Measurements from ENCODE around the gene MYL5. TPM values are rescaled to one million over a fixed set of nuclear protein-coding genes. Genes with fewer than 3 reads are reported as not detected.

MYL5 gene
- total and polyA plus RNA-seq, 2 of the 13 experiments (the other 11 are each of a cell fraction or from before 2014, with no cell fraction given): 6.5 to 16.0 TPM

DNA sequence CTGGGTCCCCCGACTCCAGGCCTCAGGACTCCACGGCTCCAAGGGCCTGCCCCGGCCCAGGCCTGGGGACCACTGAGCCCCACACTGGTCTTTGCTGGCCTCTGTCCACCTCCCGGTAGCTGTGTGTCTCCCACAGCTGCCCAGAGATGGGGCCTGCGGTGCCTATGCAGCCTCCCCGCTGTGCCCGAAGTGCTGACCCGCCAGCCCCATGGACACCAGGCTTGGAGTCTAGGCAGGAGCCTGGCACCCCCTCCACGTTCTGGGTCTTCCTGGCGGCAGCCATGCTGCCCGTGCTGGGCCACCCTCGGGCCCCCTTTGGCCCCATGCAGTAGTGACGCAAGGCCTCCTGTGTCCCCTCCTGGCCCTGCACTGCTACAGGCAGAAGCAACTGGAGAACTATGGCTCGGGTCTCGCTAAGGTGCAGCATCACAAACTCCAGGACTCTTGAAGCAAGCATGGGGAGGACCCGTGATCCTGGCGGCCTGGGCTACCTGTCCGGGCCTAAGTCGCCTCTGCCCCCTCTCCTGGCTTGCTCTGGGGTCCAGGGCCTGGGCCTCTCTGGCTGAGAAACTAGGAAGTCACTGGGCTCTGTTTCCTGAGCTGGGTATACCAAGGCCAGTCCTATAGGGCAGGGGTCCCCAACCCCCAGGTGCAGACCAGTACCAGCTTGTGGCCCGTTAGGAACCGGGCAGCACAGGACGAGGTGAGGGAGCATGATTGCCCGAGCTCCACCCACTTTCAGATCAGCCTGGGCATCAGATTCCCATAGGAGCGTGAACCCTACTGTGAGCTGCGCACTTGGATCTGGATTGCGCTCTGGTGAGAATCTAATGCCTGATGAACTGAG, 917 bp downstream of the MYL5 start (continued):
- TF ChIP-seq ZNF343 (CRISPR knock-in tag; IDR thresholded peaks at IDR 0.05) (no peak), HOXA9 (CRISPR knock-in tag; IDR thresholded peaks at IDR 0.05; ENCODE audit: borderline replicate concordance) (no peak), CEBPB (IDR thresholded peaks at IDR 0.05; ENCODE audit: borderline replicate concordance, low read depth, low read length) (peak; percentile 68), KLF6 (CRISPR knock-in tag; IDR thresholded peaks at IDR 0.05) (no peak), MTA3 (CRISPR knock-in tag; IDR thresholded peaks at IDR 0.05) (no peak), ZNF652 (CRISPR knock-in tag; IDR thresholded peaks at IDR 0.05; ENCODE audit: borderline replicate concordance, low read depth) (no peak), ZNF44 (CRISPR knock-in tag; IDR thresholded peaks at IDR 0.05) (no peak), TSC22D2 (CRISPR knock-in tag; IDR thresholded peaks at IDR 0.05; ENCODE audit: borderline replicate concordance) (no peak), SETDB1 (CRISPR knock-in tag; IDR thresholded peaks at IDR 0.05; ENCODE audit: borderline replicate concordance) (no peak), HNRNPL (IDR thresholded peaks at IDR 0.05; ENCODE audit: low read depth, low read length) (0 out of 2 replicates have a peak, but pooled peaks have one; percentile 46), EP300 (IDR thresholded peaks at IDR 0.05; ENCODE audit: low read depth in 2 of 2, low read length in 2 of 2) (no peak), EP300 (CRISPR knock-in tag; IDR thresholded peaks at IDR 0.05; ENCODE audit: borderline replicate concordance) (no peak)
- TF ChIP-seq, protein P1, sequence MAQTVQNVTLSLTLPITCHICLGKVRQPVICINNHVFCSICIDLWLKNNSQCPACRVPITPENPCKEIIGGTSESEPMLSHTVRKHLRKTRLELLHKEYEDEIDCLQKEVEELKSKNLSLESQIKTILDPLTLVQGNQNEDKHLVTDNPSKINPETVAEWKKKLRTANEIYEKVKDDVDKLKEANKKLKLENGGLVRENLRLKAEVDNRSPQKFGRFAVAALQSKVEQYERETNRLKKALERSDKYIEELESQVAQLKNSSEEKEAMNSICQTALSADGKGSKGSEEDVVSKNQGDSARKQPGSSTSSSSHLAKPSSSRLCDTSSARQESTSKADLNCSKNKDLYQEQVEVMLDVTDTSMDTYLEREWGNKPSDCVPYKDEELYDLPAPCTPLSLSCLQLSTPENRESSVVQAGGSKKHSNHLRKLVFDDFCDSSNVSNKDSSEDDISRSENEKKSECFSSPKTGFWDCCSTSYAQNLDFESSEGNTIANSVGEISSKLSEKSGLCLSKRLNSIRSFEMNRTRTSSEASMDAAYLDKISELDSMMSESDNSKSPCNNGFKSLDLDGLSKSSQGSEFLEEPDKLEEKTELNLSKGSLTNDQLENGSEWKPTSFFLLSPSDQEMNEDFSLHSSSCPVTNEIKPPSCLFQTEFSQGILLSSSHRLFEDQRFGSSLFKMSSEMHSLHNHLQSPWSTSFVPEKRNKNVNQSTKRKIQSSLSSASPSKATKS (CRISPR knock-in tag; IDR thresholded peaks at IDR 0.05): no peak
- TF ChIP-seq, protein P2, sequence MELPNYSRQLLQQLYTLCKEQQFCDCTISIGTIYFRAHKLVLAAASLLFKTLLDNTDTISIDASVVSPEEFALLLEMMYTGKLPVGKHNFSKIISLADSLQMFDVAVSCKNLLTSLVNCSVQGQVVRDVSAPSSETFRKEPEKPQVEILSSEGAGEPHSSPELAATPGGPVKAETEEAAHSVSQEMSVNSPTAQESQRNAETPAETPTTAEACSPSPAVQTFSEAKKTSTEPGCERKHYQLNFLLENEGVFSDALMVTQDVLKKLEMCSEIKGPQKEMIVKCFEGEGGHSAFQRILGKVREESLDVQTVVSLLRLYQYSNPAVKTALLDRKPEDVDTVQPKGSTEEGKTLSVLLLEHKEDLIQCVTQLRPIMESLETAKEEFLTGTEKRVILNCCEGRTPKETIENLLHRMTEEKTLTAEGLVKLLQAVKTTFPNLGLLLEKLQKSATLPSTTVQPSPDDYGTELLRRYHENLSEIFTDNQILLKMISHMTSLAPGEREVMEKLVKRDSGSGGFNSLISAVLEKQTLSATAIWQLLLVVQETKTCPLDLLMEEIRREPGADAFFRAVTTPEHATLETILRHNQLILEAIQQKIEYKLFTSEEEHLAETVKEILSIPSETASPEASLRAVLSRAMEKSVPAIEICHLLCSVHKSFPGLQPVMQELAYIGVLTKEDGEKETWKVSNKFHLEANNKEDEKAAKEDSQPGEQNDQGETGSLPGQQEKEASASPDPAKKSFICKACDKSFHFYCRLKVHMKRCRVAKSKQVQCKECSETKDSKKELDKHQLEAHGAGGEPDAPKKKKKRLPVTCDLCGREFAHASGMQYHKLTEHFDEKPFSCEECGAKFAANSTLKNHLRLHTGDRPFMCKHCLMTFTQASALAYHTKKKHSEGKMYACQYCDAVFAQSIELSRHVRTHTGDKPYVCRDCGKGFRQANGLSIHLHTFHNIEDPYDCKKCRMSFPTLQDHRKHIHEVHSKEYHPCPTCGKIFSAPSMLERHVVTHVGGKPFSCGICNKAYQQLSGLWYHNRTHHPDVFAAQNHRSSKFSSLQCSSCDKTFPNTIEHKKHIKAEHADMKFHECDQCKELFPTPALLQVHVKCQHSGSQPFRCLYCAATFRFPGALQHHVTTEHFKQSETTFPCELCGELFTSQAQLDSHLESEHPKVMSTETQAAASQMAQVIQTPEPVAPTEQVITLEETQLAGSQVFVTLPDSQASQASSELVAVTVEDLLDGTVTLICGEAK (IDR thresholded peaks at IDR 0.05): no peak
- TF ChIP-seq, protein P2 (CRISPR knock-in tag; IDR thresholded peaks at IDR 0.05): 0 out of 2 replicates have a peak, but pooled peaks have one; percentile 28
- TF ChIP-seq, protein P3, sequence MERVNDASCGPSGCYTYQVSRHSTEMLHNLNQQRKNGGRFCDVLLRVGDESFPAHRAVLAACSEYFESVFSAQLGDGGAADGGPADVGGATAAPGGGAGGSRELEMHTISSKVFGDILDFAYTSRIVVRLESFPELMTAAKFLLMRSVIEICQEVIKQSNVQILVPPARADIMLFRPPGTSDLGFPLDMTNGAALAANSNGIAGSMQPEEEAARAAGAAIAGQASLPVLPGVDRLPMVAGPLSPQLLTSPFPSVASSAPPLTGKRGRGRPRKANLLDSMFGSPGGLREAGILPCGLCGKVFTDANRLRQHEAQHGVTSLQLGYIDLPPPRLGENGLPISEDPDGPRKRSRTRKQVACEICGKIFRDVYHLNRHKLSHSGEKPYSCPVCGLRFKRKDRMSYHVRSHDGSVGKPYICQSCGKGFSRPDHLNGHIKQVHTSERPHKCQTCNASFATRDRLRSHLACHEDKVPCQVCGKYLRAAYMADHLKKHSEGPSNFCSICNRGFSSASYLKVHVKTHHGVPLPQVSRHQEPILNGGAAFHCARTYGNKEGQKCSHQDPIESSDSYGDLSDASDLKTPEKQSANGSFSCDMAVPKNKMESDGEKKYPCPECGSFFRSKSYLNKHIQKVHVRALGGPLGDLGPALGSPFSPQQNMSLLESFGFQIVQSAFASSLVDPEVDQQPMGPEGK (CRISPR knock-in tag; IDR thresholded peaks at IDR 0.05): peak; percentile 70
